Fibroblast of villous mesenchyme (primary cell): Measurements from ENCODE around the gene NAV3. TPM values are rescaled to one million over a fixed set of nuclear protein-coding genes. Genes with fewer than 3 reads are reported as not detected.

ENCODE experiments used
- DNase-seq: peaks from one replicate; pipeline ENCODE4 v3.0.0-alpha.2; 2010; ENCODE audit warnings: low read depth
- H3K4me3 ChIP-seq: 2 replicates; pipeline ENCODE4 v1.5.1; 2011; ENCODE audit warnings: low read depth, mild to moderate bottlenecking, low read length
- CTCF ChIP-seq: IDR thresholded peaks from 2 replicates; pipeline ENCODE4 v1.5.1; 2012; ENCODE audit warnings: low read depth, mild to moderate bottlenecking, low read length; ENCODE audit not compliant: insufficient read depth
- total RNA-seq: library from RNA; depleted of rRNA; stranded (reverse); fragments of >200 nt; gene quantifications from 2 replicates; pipeline ENCODE4 v1.2.3, GENCODE V29; 2012

Gene NAV3
- total RNA-seq, 1 donor, result 206 TPM

DNA sequence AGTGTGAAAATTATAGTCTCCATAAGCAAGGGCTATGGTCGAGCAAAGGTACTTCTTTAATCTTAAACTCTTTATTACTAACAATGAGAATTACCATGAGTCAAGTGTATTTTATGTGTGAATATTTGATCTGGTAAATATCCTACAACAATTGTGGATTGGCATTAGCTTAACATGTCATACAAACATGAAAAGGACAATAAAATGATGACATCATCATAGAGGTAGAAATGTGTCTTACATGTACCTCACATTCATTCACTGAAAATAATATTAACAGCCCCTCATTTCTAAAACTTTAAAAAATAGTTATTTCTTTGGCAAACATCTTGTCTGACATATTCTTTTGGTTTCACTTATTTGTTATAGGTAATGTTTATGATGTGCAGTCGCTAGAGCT, 355.0 kb downstream of the NAV3 start:
- TF ChIP-seq CTCF, result no peak
- DNase-seq, result no peak
- H3K4me3 ChIP-seq, result no peak overlapping the region

GRCh38 chr12:78186670-78187069, 356.0 kb downstream of the NAV3 start:
- no peak overlapping the region for H3K4me3 ChIP-seq
- DNase-seq, result no peak
- no peak for TF ChIP-seq CTCF

GRCh38 chr12:78187741-78188140, 357.0 kb downstream of the NAV3 start:
- DNase-seq, result no peak
- TF ChIP-seq CTCF, result no peak
- H3K4me3 ChIP-seq, result no peak overlapping the region

DNA sequence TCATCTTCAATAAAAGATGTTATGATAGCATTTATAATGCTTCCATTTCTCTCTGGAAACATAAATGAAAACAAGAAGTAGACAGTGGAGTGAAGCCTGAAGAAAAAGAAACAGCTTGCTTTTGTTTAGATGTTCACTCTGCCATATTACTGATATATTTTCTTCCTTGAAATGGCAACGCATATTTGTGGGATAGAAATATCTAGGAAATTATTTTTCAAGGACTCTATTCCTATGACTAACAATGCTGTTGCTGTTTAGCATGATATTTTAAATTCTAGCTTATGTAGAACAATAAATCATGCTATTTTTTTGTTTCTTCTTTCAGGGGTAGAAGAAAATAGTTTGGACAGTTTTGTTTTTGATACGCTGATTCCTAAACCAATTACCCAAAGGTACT, 359.0 kb downstream of the NAV3 start:
- no peak for TF ChIP-seq CTCF
- H3K4me3 ChIP-seq, result no peak overlapping the region
- peak; percentile 30 for DNase-seq

GRCh38 chr12:78191611-78192010, 360.9 kb downstream of the NAV3 start:
- peak; percentile 18 for DNase-seq
- TF ChIP-seq CTCF, result no peak
- no peak overlapping the region for H3K4me3 ChIP-seq

DNA sequence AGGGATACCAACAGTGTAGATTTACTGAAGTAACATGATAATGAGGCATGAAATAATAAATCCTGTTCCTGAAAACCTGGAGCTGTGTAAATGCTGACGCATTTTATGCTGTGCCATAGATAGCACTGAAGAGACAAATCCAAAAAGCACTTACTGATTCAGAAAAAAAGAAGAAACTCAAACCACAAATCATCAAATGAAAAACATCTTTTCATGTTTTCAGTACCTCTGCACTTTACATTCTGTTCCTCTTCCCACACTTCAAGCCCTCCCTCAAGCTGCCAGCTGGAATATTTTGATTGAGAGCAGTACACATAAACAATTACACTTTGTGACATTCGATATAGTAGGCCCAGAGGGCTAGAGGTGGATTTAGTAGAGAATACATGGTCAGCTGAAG, 362.3 kb downstream of the NAV3 start:
- DNase-seq, result peak; percentile 43
- no peak overlapping the region for H3K4me3 ChIP-seq
- no peak for TF ChIP-seq CTCF

- DNase-seq, result peak; percentile 88
- H3K4me3 ChIP-seq, result no peak overlapping the region
- TF ChIP-seq CTCF, result no peak
Observed at GRCh38 chr12:78194448-78194847, 363.8 kb downstream of the NAV3 start.
